DND-41 (cell line): ENCODE results near the gene NUDT6.
"Not testable (repeated sequence)": the region's sequence is repeated elsewhere in the genome, so short reads cannot be mapped to it uniquely, and the experiment has no call there.

ENCODE experiments used
- ATAC-seq: fragments of 200-7000 bp; cut with Tn5 transposase; 3 replicates; pipeline ENCODE4 v1.9.1; 2021; ENCODE audit warnings: low read depth; ENCODE audit not compliant: insufficient read depth
- DNase-seq: peaks from one replicate; pipeline ENCODE4 v3.0.0-alpha.2; 2020
- H2AFZ ChIP-seq: 2 replicates; pipeline ENCODE4 v1.6.0; 2012; ENCODE audit warnings: low read depth, low read length
- H3K27ac ChIP-seq: 2 replicates; pipeline ENCODE4 v1.5.1; 2012; ENCODE audit warnings: low read length, inconsistent platforms
- H3K27me3 ChIP-seq: fragments of 200-600 bp; sonication (generic); 2 replicates; pipeline ENCODE4 v1.6.0; 2012; ENCODE audit warnings: low read length, mild to moderate bottlenecking, inconsistent platforms; ENCODE audit not compliant: insufficient read depth, poor library complexity
- H3K36me3 ChIP-seq: 2 replicates; pipeline ENCODE4 v1.5.1; 2012; ENCODE audit warnings: low read length, inconsistent platforms; ENCODE audit not compliant: insufficient read depth
- H3K4me1 ChIP-seq: 2 replicates; pipeline ENCODE4 v1.5.1; 2012; ENCODE audit warnings: mild to moderate bottlenecking, low read length; ENCODE audit not compliant: insufficient read depth
- H3K4me2 ChIP-seq: 2 replicates; pipeline ENCODE4 v1.6.0; 2012; ENCODE audit warnings: mild to moderate bottlenecking, moderate library complexity, low read length, inconsistent platforms; ENCODE audit not compliant: insufficient read depth
- H3K4me3 ChIP-seq, 2 experiments: fragments of 200-600 bp in 1 of 2; shearing (Covaris generic) in 1 of 2; 2 replicates each; pipeline ENCODE4 v1.5.1; 2012 to 2016; ENCODE audit warnings: inconsistent platforms in 2 of 2, low read length in 2 of 2, mild to moderate bottlenecking in 2 of 2, low read depth in 1 of 2, moderate library complexity in 1 of 2
- H3K79me2 ChIP-seq: 2 replicates; pipeline ENCODE4 v1.6.0; 2012; ENCODE audit warnings: low read length, inconsistent platforms; ENCODE audit not compliant: insufficient read depth
- H3K9ac ChIP-seq: 2 replicates; pipeline ENCODE4 v1.6.0; 2012; ENCODE audit warnings: low read depth, mild to moderate bottlenecking, inconsistent platforms, low read length, moderate library complexity
- H3K9me3 ChIP-seq: 2 replicates; pipeline ENCODE4 v1.5.1; 2012; ENCODE audit warnings: low read length, moderate library complexity, mild to moderate bottlenecking, inconsistent platforms; ENCODE audit not compliant: insufficient read depth, severe bottlenecking
- H4K20me1 ChIP-seq: 2 replicates; pipeline ENCODE4 v1.6.0; 2012; ENCODE audit warnings: low read length; ENCODE audit not compliant: insufficient read depth
- EZH2 ChIP-seq: IDR thresholded peaks from 3 replicates; pipeline ENCODE4 v1.6.1; 2012; ENCODE audit warnings: borderline replicate concordance, low read depth, mild to moderate bottlenecking, moderate library complexity, low read length, inconsistent platforms; ENCODE audit not compliant: severe bottlenecking
- TF ChIP-seq, protein P1 (sequence below): IDR thresholded peaks from 2 replicates; pipeline ENCODE4 v1.5.1; 2012; ENCODE audit warnings: borderline replicate concordance, low read length, moderate library complexity, mild to moderate bottlenecking; ENCODE audit not compliant: poor library complexity, severe bottlenecking; ENCODE audit errors: extremely low read depth

NUDT6 gene

DNA sequence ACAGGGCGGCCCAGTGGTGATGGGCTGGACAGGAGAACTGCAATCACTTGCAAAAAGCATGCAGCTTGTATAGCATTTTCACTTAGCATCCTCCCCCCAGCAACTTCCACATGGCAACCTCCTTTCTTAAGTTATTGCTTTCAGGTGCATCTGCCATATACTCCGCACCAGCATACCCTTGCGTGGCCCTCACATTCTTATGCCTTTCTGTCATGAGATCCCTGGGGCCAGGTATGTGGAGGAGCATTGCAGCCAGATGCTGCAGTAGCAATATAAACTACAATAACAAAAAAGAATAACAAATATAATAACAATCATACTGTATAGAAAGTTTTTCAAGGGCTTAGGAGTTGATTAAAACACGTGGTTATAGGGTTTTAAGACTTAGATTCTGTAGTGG, 26.3 kb upstream of the NUDT6 start:
- H3K36me3 ChIP-seq = peaks cover 77% of the 10 kb centered on the region
- no peaks in the 10 kb centered on the region for H3K79me2 ChIP-seq
- no peaks in the 10 kb centered on the region for H3K4me1 ChIP-seq
- no peak for TF ChIP-seq EZH2
- TF ChIP-seq, protein P1, sequence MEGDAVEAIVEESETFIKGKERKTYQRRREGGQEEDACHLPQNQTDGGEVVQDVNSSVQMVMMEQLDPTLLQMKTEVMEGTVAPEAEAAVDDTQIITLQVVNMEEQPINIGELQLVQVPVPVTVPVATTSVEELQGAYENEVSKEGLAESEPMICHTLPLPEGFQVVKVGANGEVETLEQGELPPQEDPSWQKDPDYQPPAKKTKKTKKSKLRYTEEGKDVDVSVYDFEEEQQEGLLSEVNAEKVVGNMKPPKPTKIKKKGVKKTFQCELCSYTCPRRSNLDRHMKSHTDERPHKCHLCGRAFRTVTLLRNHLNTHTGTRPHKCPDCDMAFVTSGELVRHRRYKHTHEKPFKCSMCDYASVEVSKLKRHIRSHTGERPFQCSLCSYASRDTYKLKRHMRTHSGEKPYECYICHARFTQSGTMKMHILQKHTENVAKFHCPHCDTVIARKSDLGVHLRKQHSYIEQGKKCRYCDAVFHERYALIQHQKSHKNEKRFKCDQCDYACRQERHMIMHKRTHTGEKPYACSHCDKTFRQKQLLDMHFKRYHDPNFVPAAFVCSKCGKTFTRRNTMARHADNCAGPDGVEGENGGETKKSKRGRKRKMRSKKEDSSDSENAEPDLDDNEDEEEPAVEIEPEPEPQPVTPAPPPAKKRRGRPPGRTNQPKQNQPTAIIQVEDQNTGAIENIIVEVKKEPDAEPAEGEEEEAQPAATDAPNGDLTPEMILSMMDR = no peak
- H3K9ac ChIP-seq = no peak overlapping the region
- H2AFZ ChIP-seq = no peak overlapping the region
- no peaks in the 10 kb centered on the region for H3K9me3 ChIP-seq
- ATAC-seq = no peak
- H4K20me1 ChIP-seq = no peaks in the 10 kb centered on the region
- no peaks in the 10 kb centered on the region for H3K27me3 ChIP-seq
- H3K4me2 ChIP-seq = no peak overlapping the region
- no peak for DNase-seq
- no peak overlapping the region for H3K4me3 ChIP-seq
- no peak overlapping the region for H3K27ac ChIP-seq

GRCh38 chr4:122946142-122946541, 23.7 kb upstream of the NUDT6 start:
- no peak for ATAC-seq
- H3K27ac ChIP-seq = no peak overlapping the region

DNA sequence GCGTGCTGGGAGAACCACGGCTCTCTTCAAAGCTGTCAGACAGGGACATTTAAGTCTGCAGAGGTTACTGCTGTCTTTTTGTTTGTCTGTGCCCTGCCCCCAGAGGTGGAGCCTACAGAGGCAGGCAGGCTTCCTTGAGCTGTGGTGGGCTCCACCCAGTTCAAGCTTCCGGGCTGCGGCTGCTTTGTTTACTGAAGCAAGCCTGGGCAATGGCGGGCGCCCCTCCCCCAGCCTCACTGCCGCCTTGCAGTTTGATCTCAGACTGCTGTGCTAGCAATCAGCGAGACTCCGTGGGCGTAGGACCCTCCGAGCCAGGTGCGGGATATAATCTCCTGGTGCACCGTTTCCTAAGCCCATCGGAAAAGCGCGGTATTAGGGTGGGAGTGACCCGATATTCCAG, 22.7 kb upstream of the NUDT6 start:
- H3K27ac ChIP-seq, DNase-seq, H2AFZ ChIP-seq, H3K27me3 ChIP-seq, H3K9me3 ChIP-seq, H3K4me2 ChIP-seq, H3K4me1 ChIP-seq, H3K79me2 ChIP-seq, ATAC-seq, H4K20me1 ChIP-seq, H3K4me3 ChIP-seq, H3K9ac ChIP-seq: not testable (repeated sequence)
- H3K36me3 ChIP-seq = peaks cover 45% of the 10 kb centered on the region

More at GRCh38 chr4:122946142-122946541, 23.7 kb upstream of the NUDT6 start:
- Histone ChIP-seq H3K36me3 (peaks cover 54% of the 10 kb centered on the region), H3K9ac (no peak overlapping the region), H3K9me3 (no peaks in the 10 kb centered on the region), H3K27me3 (no peaks in the 10 kb centered on the region), H3K79me2 (no peaks in the 10 kb centered on the region), H3K4me3 (no peak overlapping the region), H4K20me1 (no peaks in the 10 kb centered on the region), H2AFZ (no peak overlapping the region), H3K4me2 (no peak overlapping the region), H3K4me1 (no peaks in the 10 kb centered on the region)
- TF ChIP-seq, protein P1 = no peak
- no peak for TF ChIP-seq EZH2
- no peak for DNase-seq

DNA sequence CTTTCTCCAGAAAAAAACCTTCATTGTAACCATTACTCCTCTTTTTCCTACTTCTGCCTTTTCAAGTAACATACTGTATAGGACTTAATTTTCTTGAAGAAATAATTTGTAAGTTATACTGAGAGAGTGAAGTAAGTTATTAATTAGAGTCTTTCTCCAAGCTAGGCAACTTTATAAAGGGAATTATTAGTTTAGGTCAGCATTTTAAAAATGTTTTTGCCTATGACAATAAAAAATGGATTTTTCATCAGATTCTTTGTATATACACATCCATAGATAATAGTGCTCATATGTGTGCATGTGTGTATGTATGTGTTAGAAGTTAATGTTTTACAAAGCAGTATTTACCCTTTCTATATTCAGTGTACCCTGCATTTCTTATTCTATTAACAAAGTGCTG, 10.4 kb upstream of the NUDT6 start:
- Histone ChIP-seq H2AFZ (no peak overlapping the region), H3K4me1 (no peaks in the 10 kb centered on the region), H3K4me2 (no peak overlapping the region), H4K20me1 (no peaks in the 10 kb centered on the region; the same call in 1 of the 2 replicates), H3K9me3 (no peaks in the 10 kb centered on the region), H3K27ac (no peak overlapping the region), H3K4me3 (no peak overlapping the region), H3K27me3 (no peaks in the 10 kb centered on the region), H3K79me2 (no peaks in the 10 kb centered on the region), H3K9ac (no peak overlapping the region), H3K36me3 (peaks cover 83% of the 10 kb centered on the region)
- TF ChIP-seq EZH2 = no peak
- TF ChIP-seq, protein P1 = no peak
- DNase-seq (no peak), ATAC-seq (no peak)
